NCI-H2171 treated with DMSO at 0.1 percent for 48 hours (cell line): ENCODE measurements around the gene MKS1.

Experiments
- DNase-seq: peaks from one replicate; lab custom pipeline; 2025; lab: John Stamatoyannopoulos, UW

Gene MKS1

GRCh38 chr17:58161566-58161965 lies 57.5 kb downstream of the MKS1 start:
- no peak for DNase-seq

DNA sequence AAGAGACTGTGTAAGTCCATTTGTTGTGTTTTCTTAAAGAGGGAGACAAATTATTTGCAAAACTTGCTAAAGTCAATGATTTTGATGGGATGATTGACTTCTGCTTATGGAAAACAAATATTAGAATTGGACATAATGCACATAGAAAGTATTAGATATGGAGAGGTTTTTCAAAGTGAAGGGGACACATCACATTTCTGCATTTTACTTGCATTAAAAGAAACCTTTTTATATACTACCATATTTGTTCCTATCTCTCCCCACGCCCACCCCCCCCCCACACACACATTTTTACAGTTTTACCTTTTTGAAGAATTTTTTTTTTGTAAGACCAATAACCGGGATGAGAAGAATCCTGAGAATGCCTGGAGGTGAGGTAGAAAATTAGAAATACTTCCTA lies 60.9 kb downstream of the MKS1 start:
- DNase-seq = no peak

DNA sequence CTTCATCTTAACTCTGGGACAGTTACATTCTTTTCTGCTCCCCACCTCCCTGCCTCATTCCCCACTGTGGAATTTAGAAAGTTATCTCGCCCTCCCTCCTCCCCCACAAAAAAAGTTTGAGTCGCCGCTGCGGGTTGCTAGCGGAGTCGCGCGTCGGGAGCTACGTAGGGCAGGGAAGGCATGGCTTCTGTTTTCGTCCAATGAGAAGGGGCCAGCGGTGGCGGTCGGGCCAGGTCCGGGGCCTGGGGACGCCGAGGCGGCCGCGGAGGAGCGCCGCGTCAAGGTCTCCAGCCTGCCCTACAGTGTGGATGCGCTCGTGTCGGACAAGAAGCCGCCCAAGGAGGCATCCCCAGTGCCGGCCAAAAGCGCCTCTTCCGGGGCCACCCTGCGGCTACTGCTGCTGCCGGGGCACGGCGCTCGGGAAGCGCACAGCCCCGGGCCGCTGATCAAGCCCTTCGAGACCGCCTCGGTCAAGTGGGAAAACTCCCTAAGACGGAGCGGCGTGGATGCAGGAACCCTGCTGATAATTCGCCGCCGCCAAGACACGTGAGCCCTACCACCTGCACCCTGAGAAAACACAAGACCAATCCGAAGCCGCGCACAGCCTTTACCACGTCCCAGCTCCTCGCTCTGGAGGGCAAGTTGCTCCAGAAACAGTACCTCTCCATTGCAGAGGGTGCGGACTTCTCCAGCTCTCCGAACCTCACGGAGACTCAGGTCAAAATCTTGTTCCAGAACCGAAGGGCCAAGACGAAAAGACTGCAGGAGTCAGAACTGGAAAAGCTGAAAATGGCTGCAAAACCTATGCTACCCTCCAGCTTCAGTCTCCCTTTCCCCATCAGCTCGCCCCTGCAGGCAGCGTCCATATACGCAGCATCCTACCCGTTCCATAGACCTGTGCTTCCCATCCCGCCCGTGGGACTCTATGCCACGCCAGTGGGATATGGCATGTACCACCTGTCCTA lies 61.9 kb downstream of the MKS1 start:
- DNase-seq = peak; percentile 80
